Measurements from ENCODE around the gene OPA1.

- no peak for TF ChIP-seq EZH2phosphoT487 (IDR thresholded peaks at IDR 0.05; ENCODE audit: insufficient read depth, low read depth)
- TF ChIP-seq EZH2 (IDR thresholded peaks at IDR 0.05; ENCODE audit: insufficient read depth, poor library complexity, severe bottlenecking): no peak
These were observed 111.4 kb downstream of the OPA1 start for GRCh38 chr3:193704431-193704830.
